Measurements from ENCODE around the gene VSX2. TPM values are rescaled to one million over a fixed set of nuclear protein-coding genes. Genes with fewer than 3 reads are reported as not detected.
A peak's percentile ranks its signal among the peaks of the same experiment; 100 is the strongest.

VSX2 gene
- total RNA-seq, 8 experiments from 2014 or later: 0.10 to 27.9 (median 9.5) TPM; not detected in 2

DNA sequence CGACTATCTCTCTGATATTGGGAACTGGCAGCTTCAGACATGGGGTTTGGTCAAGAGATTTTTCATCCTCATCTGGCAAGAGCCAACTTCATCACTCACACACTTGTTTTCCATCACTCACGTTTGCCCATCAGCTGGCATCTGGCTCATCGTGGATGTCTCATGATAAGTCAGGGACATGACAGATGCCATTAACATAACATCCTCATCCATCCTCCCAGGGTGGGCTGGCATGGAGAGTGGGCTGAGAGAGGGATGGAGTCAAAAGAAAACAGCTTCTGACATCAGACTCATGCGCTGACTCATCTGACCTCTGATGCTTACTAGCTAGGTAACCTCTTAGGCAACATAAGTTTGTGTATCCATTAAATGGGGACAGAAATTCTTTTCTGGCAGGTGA lies 1.8 kb upstream of the VSX2 start:
- peak in 1 of 8 experiments; percentile 15 for ATAC-seq (replicated peaks in 6 of 8)
- H3K27ac ChIP-seq: no peak overlapping the region
- WGBS, 10 experiments: 50 to 80% (median 70%) methylated on average over 1 of the region's 4 CpGs; no CpG with 5 or more reads in 6 of the 10 experiments
- no peak overlapping the region for H3K4me3 ChIP-seq
- H3K4me1 ChIP-seq (replicated peaks in 1 of 2): no peaks in the 10 kb centered on the region
- in situ Hi-C loops (cut with MboI; ENCODE audit: low pct_unique_long_range_greater_than_20kb in 2 of 9, low sequenced_read_pairs in 9 of 9, unreplicated experiment in 9 of 9): loop anchor here in 1 of 9 experiments (25.0 kb wide), 1 partner anchor 125 kb away; no protein-coding TSS in a partner anchor

- Histone ChIP-seq H3K4me1 (replicated peaks in 1 of 2) (peaks cover 2% of the 10 kb centered on the region in 2 donors), H3K4me3 (peak overlapping the region in 4 of 5 donors; percentile 20 to 34 (median 26)), H3K27ac (peak overlapping the region; percentile 43 to 49)
- peak in 5 of 8 experiments; percentile 27 to 42 (median 34) for ATAC-seq (replicated peaks in 6 of 8)
- WGBS, 10 experiments: 0 to 14% (median 2%) methylated on average over 4 to 33 of the region's 94 CpGs; no CpG with 5 or more reads in 4 of the 10 experiments
- in situ Hi-C loops (cut with MboI; ENCODE audit: low pct_unique_long_range_greater_than_20kb in 2 of 9, low sequenced_read_pairs in 9 of 9, unreplicated experiment in 9 of 9): loop anchor here in 1 of 9 experiments (25.0 kb wide), 1 partner anchor 128 kb away; no protein-coding TSS in a partner anchor
Measured at GRCh38 chr14:74239848-74240793, 872 bp downstream of the VSX2 start.

GRCh38 chr14:74240794-74241651 lies 1.8 kb downstream of the VSX2 start:
- Histone ChIP-seq H3K4me1 (replicated peaks in 1 of 2) (peaks cover 2 to 7% of the 10 kb centered on the region in 2 donors), H3K4me3 (peak overlapping the region in 4 of 5 donors; percentile 20 to 34 (median 26)), H3K27ac (peak overlapping the region in 1 of 2 donors; percentile 43)
- WGBS, 10 experiments: 0 to 15% (median 2%) methylated on average over 4 to 13 of the region's 80 CpGs; no CpG with 5 or more reads in 5 of the 10 experiments
- peak in 6 of 8 experiments; percentile 15 to 35 (median 31) for ATAC-seq (replicated peaks in 6 of 8)
- in situ Hi-C loops (cut with MboI; ENCODE audit: low pct_unique_long_range_greater_than_20kb in 2 of 9, low sequenced_read_pairs in 9 of 9, unreplicated experiment in 9 of 9): loop anchor here in 1 of 9 experiments (25.0 kb wide), 1 partner anchor 129 kb away; no protein-coding TSS in a partner anchor

GRCh38 chr14:74241652-74242017 lies 2.4 kb downstream of the VSX2 start:
- in situ Hi-C loops (cut with MboI; ENCODE audit: low pct_unique_long_range_greater_than_20kb in 2 of 9, low sequenced_read_pairs in 9 of 9, unreplicated experiment in 9 of 9): loop anchor here in 1 of 9 experiments (25.0 kb wide), 1 partner anchor 129 kb away; no protein-coding TSS in a partner anchor
- ATAC-seq (replicated peaks in 6 of 8): no peak
- peak overlapping the region in 4 of 5 donors; percentile 20 to 34 (median 26) for H3K4me3 ChIP-seq

GRCh38 chr14:74242021-74242779 lies 3.0 kb downstream of the VSX2 start:
- Histone ChIP-seq H3K4me3 (peak overlapping the region in 4 of 5 donors; percentile 1 to 28 (median 8)), H3K27ac (no peak overlapping the region), H3K4me1 (replicated peaks in 1 of 2) (peaks cover 2 to 16% of the 10 kb centered on the region in 2 donors)
- no peak for ATAC-seq (replicated peaks in 6 of 8)
- in situ Hi-C loops (cut with MboI; ENCODE audit: low pct_unique_long_range_greater_than_20kb in 2 of 9, low sequenced_read_pairs in 9 of 9, unreplicated experiment in 9 of 9): loop anchor here in 1 of 9 experiments (25.0 kb wide), 1 partner anchor 130 kb away; no protein-coding TSS in a partner anchor
- 0 to 27% (median 11%) methylated on average over 1 to 20 of the region's 28 CpGs for WGBS, 10 experiments

More at GRCh38 chr14:74241652-74242017, 2.4 kb downstream of the VSX2 start:
- 0 to 35% (median 3%) methylated on average over 2 to 9 of the region's 14 CpGs; no CpG with 5 or more reads in 3 of the 10 experiments for WGBS, 10 experiments
- no peak overlapping the region for H3K27ac ChIP-seq
- H3K4me1 ChIP-seq (replicated peaks in 1 of 2): peaks cover 2 to 14% of the 10 kb centered on the region in 2 donors

DNA sequence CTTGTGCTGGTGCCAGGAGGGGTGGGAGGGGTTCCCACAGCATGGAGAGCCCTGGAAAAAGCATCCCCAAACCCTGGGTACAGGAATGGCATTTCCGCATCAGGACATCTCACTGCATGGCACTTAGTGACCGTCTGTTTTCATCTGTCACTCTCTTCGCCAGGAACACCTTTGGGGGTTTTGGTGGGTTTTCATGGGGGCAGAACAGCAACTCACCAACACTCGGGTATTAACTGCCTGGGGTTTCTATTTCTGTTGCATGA lies 3.5 kb downstream of the VSX2 start:
- Histone ChIP-seq H3K4me3 (peak overlapping the region in 2 of 5 donors; percentile 8 to 14), H3K27ac (no peak overlapping the region), H3K4me1 (replicated peaks in 1 of 2) (peaks cover 2 to 16% of the 10 kb centered on the region in 2 donors)
- ATAC-seq (replicated peaks in 6 of 8): no peak
- WGBS, 10 experiments: 0 to 37% (median 21%) methylated on average over 1 to 3 of the region's 4 CpGs; no CpG with 5 or more reads in 5 of the 10 experiments
- in situ Hi-C loops (cut with MboI; ENCODE audit: low pct_unique_long_range_greater_than_20kb in 2 of 9, low sequenced_read_pairs in 9 of 9, unreplicated experiment in 9 of 9): loop anchor here in 1 of 9 experiments (25.0 kb wide), 1 partner anchor 130 kb away; no protein-coding TSS in a partner anchor

GRCh38 chr14:74243051-74243450 lies 3.8 kb downstream of the VSX2 start:
- in situ Hi-C loops (cut with MboI; ENCODE audit: low pct_unique_long_range_greater_than_20kb in 2 of 9, low sequenced_read_pairs in 9 of 9, unreplicated experiment in 9 of 9): loop anchor here in 1 of 9 experiments (25.0 kb wide), 1 partner anchor 131 kb away; no protein-coding TSS in a partner anchor
- WGBS, 10 experiments: 0 to 57% (median 13%) methylated on average over 1 to 5 of the region's 5 CpGs; no CpG with 5 or more reads in 2 of the 10 experiments
- no peak overlapping the region for H3K27ac ChIP-seq
- H3K4me3 ChIP-seq: peak overlapping the region in 1 of 5 donors; percentile 14
- peaks cover 2 to 16% of the 10 kb centered on the region in 2 donors for H3K4me1 ChIP-seq (replicated peaks in 1 of 2)
- ATAC-seq (replicated peaks in 6 of 8): no peak

DNA sequence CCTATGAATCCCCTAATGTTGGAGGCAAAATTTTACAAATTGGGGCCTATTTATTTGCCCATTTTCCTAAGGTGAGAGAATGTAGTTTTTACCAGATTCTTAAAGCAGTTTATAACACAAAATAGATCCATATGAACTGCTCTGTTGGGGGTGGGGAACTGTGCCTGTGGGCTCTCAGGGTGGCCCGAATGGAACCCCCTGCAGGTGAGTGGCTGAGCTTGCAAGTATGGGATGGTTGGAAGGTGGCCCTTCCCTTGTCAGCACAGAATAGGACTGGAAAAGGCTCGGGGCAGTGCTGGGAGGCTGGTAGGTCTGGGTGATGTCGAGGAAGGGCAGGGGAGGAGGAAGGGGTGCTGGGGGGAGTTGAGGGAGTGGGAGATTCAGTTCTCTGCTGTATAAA lies 4.9 kb downstream of the VSX2 start:
- no peak overlapping the region for H3K4me3 ChIP-seq
- in situ Hi-C loops (cut with MboI; ENCODE audit: low pct_unique_long_range_greater_than_20kb in 2 of 9, low sequenced_read_pairs in 9 of 9, unreplicated experiment in 9 of 9): loop anchor here in 1 of 9 experiments (25.0 kb wide), 1 partner anchor 132 kb away; no protein-coding TSS in a partner anchor
- H3K27ac ChIP-seq: no peak overlapping the region
- peaks cover 2 to 16% of the 10 kb centered on the region in 2 donors for H3K4me1 ChIP-seq (replicated peaks in 1 of 2)
- peak in 1 of 8 experiments; percentile 34 for ATAC-seq (replicated peaks in 6 of 8)
- WGBS, 10 experiments: 0 to 60% (median 17%) methylated on average over 1 of the region's 3 CpGs; no CpG with 5 or more reads in 6 of the 10 experiments

DNA sequence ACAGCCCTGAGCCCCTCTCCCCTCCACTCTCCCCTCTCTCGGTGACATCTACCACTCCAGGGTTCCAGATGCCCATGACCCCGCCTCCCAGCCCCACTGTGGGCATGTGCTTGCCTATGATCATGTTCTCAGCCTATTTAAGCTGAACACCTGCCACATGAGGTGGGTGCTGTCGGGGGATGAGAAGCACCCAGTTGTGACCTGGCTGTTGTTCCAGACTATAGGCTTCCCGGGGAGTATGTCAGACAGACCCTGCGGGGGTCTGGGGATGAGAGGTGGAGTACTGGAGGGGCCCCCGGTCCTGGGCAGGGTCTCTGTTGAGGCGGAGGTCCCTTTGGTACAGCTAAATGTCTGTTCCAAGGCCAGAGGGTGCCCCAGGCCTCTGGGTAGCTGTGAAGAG lies 6.0 kb downstream of the VSX2 start:
- ATAC-seq (replicated peaks in 6 of 8): no peak
- Histone ChIP-seq H3K4me1 (replicated peaks in 1 of 2) (peaks cover 2 to 16% of the 10 kb centered on the region in 2 donors), H3K4me3 (no peak overlapping the region), H3K27ac (no peak overlapping the region)
- in situ Hi-C loops (cut with MboI; ENCODE audit: low pct_unique_long_range_greater_than_20kb in 2 of 9, low sequenced_read_pairs in 9 of 9, unreplicated experiment in 9 of 9): loop anchor here in 1 of 9 experiments (25.0 kb wide), 1 partner anchor 133 kb away; no protein-coding TSS in a partner anchor
- WGBS, 10 experiments: 67 to 100% methylated on average over 1 of the region's 7 CpGs; no CpG with 5 or more reads in 8 of the 10 experiments

DNA sequence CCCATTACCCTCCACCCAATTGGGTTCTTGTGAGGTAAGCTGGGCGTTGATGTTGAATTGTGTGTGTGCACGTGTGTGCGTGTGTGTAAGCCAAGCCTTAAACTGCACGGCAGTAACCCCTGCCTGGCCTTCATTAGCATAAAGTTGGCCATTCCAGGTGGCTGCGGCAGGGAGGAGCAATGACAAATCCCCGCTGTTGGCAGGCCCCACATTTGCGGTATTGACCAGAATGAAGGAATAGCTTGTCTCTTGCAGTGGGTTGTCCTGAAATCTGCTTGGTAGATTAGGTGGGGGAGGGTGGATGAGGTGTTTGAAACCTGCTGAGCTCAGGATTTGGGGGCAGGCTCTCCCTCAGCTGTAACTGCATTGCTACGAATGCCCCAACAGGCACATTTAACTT lies 7.3 kb downstream of the VSX2 start:
- 10 to 47% (median 28%) methylated on average over 2 to 8 of the region's 8 CpGs; no CpG with 5 or more reads in 5 of the 10 experiments for WGBS, 10 experiments
- H3K4me3 ChIP-seq: no peak overlapping the region
- in situ Hi-C loops (cut with MboI; ENCODE audit: low pct_unique_long_range_greater_than_20kb in 2 of 9, low sequenced_read_pairs in 9 of 9, unreplicated experiment in 9 of 9): loop anchor here in 1 of 9 experiments (25.0 kb wide), 1 partner anchor 134 kb away; no protein-coding TSS in a partner anchor
- ATAC-seq (replicated peaks in 6 of 8): peak in 1 of 8 experiments; percentile 57
- peaks cover 2 to 19% of the 10 kb centered on the region in 2 donors for H3K4me1 ChIP-seq (replicated peaks in 1 of 2)
- no peak overlapping the region for H3K27ac ChIP-seq

DNA sequence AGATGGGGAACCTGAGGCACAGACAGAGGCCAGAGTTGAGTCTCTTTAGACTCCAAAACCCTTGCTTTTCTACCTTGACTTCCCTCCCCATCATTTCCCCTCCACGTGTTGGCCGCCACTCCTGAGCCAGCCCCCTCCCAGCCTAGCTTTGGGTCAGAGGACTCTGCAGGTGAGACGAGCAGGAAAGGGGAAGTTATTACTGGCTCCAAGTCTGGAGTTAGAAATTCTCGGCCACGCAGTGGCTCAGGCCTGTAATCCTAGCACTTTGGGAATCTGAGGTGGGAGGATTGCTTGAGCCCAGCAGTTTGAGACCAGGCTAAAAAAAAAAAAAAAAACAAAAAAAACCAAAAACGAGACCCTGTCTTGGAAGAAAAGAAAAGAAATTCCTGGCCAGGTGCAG lies 8.8 kb downstream of the VSX2 start:
- in situ Hi-C loops (cut with MboI; ENCODE audit: low pct_unique_long_range_greater_than_20kb in 2 of 9, low sequenced_read_pairs in 9 of 9, unreplicated experiment in 9 of 9): loop anchor here in 1 of 9 experiments (25.0 kb wide), 1 partner anchor 136 kb away; no protein-coding TSS in a partner anchor
- H3K4me1 ChIP-seq (replicated peaks in 1 of 2): peaks cover 2 to 19% of the 10 kb centered on the region in 2 donors
- no peak overlapping the region for H3K4me3 ChIP-seq
- ATAC-seq (replicated peaks in 6 of 8): no peak
- WGBS, 10 experiments: 10 to 100% (median 18%) methylated on average over 1 to 2 of the region's 6 CpGs; no CpG with 5 or more reads in 3 of the 10 experiments
- H3K27ac ChIP-seq: no peak overlapping the region

Data from motor neuron (in vitro differentiated cells).